ENCODE results near the gene SAMD14.

- TF ChIP-seq EZH2 (IDR thresholded peaks at IDR 0.05; ENCODE audit: low read length, missing control alignments): no peak
- no peak for TF ChIP-seq CTCF (conservative IDR thresholded peaks at IDR 0.05 in 1 of 2, IDR thresholded peaks at IDR 0.05 in 1 of 2; ENCODE audit: low read depth in 1 of 2, low read length in 2 of 2)
These were observed 20.5 kb upstream of the SAMD14 start, which contains the start of gene PPP1R9B for GRCh38 chr17:50150354-50151040.
